ENCODE data around the gene CCDC33.
A peak's percentile ranks its signal among the peaks of the same experiment; 100 is the strongest.

Gene CCDC33

DNA sequence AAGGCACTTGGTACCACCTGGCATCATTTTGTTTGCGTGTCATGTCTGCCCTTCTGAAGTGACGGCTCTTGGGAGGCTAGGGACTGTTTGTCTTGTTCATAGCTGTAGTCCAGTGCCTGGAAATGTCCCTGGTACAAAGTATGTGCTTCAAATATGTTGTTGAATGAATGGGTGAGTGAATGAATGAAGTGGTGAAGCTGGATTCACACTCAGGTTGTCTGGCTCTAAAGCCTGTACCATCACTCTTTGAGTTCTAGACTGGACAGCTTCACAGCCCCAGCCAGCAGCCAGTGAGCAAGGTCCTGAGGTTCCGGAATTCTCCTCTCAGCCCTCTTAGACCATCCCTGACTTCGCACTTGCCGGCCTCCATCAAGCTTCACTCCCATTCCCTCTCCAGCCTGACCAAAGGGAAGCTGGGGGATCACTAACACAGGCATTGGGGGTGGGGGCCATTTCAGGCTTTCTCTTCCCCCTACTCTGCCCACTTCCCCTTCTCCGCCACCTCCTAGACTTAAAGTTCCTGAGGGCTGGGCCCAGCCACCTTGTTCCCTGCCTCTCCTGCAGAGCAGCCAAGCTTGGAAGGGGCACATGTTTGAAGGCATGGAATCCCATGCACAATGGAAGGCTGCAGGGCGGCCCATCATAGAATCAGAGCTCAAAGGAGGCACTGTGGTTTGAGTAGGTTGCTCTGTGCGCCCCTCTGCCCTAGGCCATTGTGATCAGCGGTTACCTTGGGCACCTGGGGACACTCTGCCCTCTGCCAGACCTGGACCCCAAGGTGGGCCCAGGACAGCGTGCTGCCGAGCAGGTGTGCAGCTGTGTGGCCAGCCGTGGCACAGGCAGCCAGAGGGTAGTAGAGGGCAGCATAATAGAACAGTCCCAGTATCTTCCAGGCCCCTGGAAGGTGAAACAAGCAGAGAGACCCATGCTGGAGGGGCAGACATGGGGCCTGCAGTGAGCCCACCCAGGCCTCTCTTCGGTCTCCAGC lies 41.3 kb upstream of the CCDC33 start:
- H3K4me3 ChIP-seq (ENCODE audit: low read depth, low read length), result no peak overlapping the region
- TF ChIP-seq, protein P1, sequence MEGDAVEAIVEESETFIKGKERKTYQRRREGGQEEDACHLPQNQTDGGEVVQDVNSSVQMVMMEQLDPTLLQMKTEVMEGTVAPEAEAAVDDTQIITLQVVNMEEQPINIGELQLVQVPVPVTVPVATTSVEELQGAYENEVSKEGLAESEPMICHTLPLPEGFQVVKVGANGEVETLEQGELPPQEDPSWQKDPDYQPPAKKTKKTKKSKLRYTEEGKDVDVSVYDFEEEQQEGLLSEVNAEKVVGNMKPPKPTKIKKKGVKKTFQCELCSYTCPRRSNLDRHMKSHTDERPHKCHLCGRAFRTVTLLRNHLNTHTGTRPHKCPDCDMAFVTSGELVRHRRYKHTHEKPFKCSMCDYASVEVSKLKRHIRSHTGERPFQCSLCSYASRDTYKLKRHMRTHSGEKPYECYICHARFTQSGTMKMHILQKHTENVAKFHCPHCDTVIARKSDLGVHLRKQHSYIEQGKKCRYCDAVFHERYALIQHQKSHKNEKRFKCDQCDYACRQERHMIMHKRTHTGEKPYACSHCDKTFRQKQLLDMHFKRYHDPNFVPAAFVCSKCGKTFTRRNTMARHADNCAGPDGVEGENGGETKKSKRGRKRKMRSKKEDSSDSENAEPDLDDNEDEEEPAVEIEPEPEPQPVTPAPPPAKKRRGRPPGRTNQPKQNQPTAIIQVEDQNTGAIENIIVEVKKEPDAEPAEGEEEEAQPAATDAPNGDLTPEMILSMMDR (IDR thresholded peaks at IDR 0.05; ENCODE audit: low read depth, low read length), result no peak
- DNase-seq (ENCODE audit: low read depth, low spot score), result no peak
- in situ Hi-C loops (cut with HindIII; ENCODE audit: low sequenced_read_pairs), result no loop called here

DNA sequence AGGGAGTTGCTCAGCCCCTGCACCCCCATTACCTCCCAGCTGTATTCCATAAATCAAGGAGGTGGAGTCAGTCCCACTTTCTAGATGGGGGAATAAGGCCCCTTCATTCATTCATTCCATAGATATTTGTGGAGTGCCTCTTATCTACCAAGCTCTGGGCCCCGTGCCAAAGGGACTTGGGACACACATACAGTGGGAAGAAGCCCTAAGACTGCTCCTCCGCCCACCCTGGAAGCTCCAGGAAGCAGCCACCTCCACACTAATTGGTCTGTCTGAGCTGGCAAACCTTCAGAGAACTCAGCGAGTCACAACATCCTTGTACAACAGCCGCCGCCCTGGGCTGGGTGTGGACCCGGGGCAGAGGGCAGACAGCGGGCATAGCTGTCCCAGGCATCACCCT lies 40.0 kb upstream of the CCDC33 start:
- in situ Hi-C loops (cut with HindIII; ENCODE audit: low sequenced_read_pairs), result no loop called here
- TF ChIP-seq, protein P1 (IDR thresholded peaks at IDR 0.05; ENCODE audit: low read depth, low read length), result no peak
- no peak overlapping the region for H3K4me3 ChIP-seq (ENCODE audit: low read depth, low read length)
- DNase-seq (ENCODE audit: low read depth, low spot score), result peak; percentile 89

DNA sequence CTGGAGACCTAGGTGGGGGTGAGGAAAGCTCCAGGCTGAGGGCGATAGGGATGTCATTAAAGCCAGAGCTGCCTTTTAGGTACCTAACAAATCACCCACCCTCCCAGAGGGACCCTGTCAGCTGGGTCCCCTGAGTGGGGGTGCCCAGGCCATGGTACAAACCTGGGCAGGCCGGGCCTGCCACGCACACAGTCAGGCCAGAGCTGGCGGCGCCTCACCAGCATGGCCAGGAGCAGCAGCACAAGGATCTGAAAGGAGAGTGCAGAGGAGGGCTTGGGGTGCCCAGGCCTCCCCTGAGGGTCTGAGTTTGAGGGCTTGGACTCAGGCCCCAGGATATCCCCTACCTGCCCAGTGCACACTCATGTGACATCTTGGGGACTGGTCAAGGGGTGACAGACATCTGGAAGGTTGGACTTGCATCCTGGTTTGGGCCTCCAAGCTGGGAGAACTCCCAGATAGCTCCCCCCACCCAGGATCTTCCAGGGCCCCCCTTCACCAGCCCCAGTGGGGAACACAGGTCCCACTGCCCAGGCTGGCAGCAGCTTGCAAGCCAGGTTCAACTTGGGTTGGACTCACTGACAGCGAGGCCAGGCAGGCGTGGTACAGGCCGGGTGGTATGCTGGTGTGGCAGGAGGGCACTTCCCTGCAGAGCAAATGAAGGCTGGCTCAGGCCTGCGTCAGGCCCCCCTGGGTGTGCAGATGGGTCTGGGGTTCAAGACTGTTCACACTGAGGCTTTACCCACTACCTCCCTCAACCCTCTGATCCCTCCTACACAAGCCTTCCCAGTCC lies 38.8 kb upstream of the CCDC33 start:
- no peak overlapping the region for H3K4me3 ChIP-seq (ENCODE audit: low read depth, low read length)
- TF ChIP-seq, protein P1 (IDR thresholded peaks at IDR 0.05; ENCODE audit: low read depth, low read length), result no peak
- in situ Hi-C loops (cut with HindIII; ENCODE audit: low sequenced_read_pairs), result no loop called here
- no peak for DNase-seq (ENCODE audit: low read depth, low spot score)

DNA sequence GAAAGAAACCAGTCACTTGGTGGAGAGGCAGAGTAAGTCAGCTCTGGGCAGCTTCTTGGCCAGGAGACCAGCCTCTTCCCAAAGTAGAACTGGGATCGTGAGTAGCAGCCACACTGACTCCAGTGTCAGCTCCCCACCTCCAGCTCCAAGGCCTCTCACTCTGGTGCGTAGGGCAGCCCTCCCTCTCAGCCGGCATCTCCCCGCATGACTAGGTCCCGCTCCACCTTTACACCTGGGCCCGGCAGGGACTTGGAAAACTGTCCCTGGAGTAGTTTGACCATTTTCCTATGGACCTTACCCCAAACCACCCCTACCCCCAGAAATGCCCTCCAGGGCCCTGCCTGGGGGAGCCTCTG lies 36.9 kb upstream of the CCDC33 start:
- TF ChIP-seq, protein P1 (IDR thresholded peaks at IDR 0.05; ENCODE audit: low read depth, low read length), result no peak
- in situ Hi-C loops (cut with HindIII; ENCODE audit: low sequenced_read_pairs), result no loop called here
- no peak overlapping the region for H3K4me3 ChIP-seq (ENCODE audit: low read depth, low read length)
- no peak for DNase-seq (ENCODE audit: low read depth, low spot score)

DNA sequence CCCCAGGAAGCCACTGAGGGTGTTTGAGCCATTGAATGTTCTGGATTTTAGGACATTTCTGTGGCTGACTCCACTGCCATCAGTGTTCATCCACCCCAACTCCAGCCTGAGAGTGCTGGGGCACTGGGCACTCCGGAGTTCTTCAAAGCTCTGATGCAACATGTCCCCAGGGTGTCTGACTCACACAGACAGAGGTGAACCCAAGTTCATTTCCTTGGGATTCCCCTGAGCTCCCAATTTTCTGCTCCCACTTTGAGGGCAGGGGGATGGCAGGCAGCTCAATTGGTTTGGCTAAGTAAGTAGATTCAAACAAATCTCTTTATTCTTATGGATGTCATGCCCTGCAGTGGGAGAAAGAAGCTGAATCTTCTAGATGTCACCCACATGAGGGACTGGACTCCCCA lies 35.7 kb upstream of the CCDC33 start:
- H3K4me3 ChIP-seq (ENCODE audit: low read depth, low read length), result peak overlapping the region; percentile 27
- in situ Hi-C loops (cut with HindIII; ENCODE audit: low sequenced_read_pairs), result no loop called here
- peak; percentile 86 for DNase-seq (ENCODE audit: low read depth, low spot score)
- TF ChIP-seq, protein P1 (IDR thresholded peaks at IDR 0.05; ENCODE audit: low read depth, low read length), result no peak

DNA sequence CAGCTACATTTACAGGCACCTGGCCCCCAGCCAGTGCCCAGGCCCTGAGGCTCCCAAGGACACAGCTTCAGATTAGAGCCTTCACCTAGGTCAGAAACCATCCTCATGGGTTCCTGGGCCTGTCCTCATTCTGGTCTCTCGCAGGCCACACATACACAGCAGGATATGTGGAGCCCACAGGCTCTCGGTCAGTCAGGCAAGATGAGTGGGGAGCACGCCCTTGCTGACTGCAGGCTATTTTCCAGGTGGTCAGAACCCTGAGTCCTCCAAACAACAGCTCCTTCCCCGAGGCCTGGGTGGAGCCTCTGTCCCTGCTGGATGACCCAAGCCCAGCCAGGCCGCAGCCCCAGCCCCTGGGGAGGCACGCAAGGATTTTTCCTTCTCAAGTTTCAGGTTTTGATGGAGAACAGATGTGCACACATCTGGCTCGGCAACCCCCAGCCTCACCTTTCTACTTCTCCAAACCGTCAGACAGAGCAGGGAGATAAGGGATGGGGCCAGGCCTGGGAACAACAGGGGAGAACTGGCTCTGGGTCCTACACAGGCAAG lies 35.2 kb upstream of the CCDC33 start:
- H3K4me3 ChIP-seq (ENCODE audit: low read depth, low read length), result peak overlapping the region; percentile 27
- DNase-seq (ENCODE audit: low read depth, low spot score), result peak; percentile 87
- TF ChIP-seq, protein P1 (IDR thresholded peaks at IDR 0.05; ENCODE audit: low read depth, low read length), result no peak
- in situ Hi-C loops (cut with HindIII; ENCODE audit: low sequenced_read_pairs), result no loop called here
